Fibroblast of the aortic adventitia (primary cell): ENCODE results near the gene SPART. TPM values are rescaled to one million over a fixed set of nuclear protein-coding genes. Genes with fewer than 3 reads are reported as not detected.

Experiments
- DNase-seq: peaks from one replicate; pipeline ENCODE4 v3.0.0-alpha.2; 2010; ENCODE audit warnings: low read depth
- H3K4me3 ChIP-seq: 2 replicates; pipeline ENCODE4 v1.5.1; 2011; ENCODE audit warnings: low read depth, mild to moderate bottlenecking, control low read depth, low read length, moderate library complexity
- small RNA-seq: library from RNA; depleted of rRNA; stranded (forward); fragments of <200 nt; gene quantifications from one replicate; pipeline ENCODE3, GENCODE V24; 2012
- total RNA-seq: library from RNA; depleted of rRNA; stranded (reverse); fragments of >200 nt; gene quantifications from 2 replicates; pipeline ENCODE4 v1.2.3, GENCODE V29; 2012; ENCODE audit warnings: low replicate concordance
- TF ChIP-seq, protein P1 (sequence below): IDR thresholded peaks from 2 replicates; pipeline ENCODE4 v1.5.1; 2011; ENCODE audit warnings: mild to moderate bottlenecking, low read length, control low read depth, inconsistent platforms; ENCODE audit not compliant: insufficient read depth

Gene SPART
- total RNA-seq, 1 donor, result 95.4 TPM

DNA sequence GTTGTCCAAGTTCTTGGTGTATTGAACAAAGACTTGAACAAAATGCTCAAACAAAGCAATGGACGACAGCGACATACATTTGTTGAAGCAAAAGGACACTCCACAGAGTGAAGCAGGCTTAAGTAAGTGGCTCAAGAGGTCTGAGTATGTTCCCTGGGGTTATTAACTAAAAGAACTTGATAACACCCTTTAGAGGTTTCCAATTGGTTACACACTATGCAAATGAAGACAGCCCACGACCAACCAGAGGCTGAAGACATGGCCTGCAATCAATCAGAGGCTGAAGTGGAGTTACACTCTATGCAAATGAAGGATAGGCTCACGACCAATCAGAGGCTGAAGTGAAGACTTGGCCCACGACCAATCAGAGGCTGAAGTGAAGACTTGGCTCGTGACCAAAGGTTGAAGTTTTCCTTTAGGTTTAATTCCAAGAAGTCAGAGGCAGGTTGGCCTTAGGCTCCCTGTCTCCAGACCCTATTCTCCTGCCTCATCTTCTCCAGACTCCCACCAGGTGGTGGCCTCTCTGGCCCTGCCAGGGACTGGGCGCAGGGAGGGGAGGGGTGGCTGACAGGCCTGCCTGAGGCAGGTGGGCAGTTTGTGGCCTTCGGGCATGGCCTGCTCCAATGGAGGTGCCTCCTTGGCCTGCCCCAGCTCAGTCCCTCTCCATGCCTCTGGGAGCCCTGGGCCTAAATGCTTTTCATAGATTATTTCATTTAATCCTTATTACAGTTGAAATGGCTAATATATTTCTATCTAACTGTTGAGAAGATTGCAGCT, 86.6 kb downstream of the SPART start:
- no peak overlapping the region for H3K4me3 ChIP-seq
- no peak for DNase-seq
- TF ChIP-seq, protein P1, sequence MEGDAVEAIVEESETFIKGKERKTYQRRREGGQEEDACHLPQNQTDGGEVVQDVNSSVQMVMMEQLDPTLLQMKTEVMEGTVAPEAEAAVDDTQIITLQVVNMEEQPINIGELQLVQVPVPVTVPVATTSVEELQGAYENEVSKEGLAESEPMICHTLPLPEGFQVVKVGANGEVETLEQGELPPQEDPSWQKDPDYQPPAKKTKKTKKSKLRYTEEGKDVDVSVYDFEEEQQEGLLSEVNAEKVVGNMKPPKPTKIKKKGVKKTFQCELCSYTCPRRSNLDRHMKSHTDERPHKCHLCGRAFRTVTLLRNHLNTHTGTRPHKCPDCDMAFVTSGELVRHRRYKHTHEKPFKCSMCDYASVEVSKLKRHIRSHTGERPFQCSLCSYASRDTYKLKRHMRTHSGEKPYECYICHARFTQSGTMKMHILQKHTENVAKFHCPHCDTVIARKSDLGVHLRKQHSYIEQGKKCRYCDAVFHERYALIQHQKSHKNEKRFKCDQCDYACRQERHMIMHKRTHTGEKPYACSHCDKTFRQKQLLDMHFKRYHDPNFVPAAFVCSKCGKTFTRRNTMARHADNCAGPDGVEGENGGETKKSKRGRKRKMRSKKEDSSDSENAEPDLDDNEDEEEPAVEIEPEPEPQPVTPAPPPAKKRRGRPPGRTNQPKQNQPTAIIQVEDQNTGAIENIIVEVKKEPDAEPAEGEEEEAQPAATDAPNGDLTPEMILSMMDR, result no peak

DNA sequence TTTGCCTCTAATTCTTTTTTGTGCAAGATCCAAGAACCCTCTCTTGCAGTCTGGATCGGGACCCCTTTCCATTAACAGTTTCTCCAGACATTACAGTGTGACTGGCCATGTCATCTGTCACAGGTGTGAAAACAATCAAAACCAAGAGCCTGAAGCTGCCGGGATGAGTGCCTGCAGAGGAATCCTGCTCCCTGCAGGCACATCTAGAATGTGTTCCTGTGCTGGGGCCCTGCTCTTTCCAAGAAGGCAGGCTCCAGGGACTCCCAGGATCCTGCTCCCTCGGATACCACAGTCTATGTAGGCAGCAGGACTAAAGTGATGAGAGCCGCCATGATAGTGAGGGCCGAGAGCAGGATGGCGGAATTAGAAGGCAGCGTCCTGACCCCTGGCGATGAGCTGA, 87.4 kb downstream of the SPART start:
- H3K4me3 ChIP-seq, result no peak overlapping the region
- TF ChIP-seq, protein P1, result no peak
- no peak for DNase-seq

Small RNA genes within 50 kb of the gene (small RNA-seq; reads per million reads assigned to genes)
- not detected for gene RNU6-71P

Other genes with a start within 250 kb of the SPART start
- 67.8 and 80.0 TPM in 2 replicates for gene DCLK1, start 215.0 kb downstream of the SPART start, total RNA-seq
- 1.6 and 1.7 TPM in 2 replicates for gene SOHLH2, start 131.8 kb downstream of the SPART start, total RNA-seq
- gene CCDC169, start 48.6 kb downstream of the SPART start, total RNA-seq, result 2.4 and 4.1 TPM in 2 replicates
- 0.09 TPM in 1 of 2 replicates, not detected in the other for gene CCNA1, start 86.1 kb upstream of the SPART start, total RNA-seq